ENCODE data around the gene MMP23B.
"Not testable (repeated sequence)": the region's sequence is repeated elsewhere in the genome, so short reads cannot be mapped to it uniquely, and the experiment has no call there.

The MMP23B gene

DNA sequence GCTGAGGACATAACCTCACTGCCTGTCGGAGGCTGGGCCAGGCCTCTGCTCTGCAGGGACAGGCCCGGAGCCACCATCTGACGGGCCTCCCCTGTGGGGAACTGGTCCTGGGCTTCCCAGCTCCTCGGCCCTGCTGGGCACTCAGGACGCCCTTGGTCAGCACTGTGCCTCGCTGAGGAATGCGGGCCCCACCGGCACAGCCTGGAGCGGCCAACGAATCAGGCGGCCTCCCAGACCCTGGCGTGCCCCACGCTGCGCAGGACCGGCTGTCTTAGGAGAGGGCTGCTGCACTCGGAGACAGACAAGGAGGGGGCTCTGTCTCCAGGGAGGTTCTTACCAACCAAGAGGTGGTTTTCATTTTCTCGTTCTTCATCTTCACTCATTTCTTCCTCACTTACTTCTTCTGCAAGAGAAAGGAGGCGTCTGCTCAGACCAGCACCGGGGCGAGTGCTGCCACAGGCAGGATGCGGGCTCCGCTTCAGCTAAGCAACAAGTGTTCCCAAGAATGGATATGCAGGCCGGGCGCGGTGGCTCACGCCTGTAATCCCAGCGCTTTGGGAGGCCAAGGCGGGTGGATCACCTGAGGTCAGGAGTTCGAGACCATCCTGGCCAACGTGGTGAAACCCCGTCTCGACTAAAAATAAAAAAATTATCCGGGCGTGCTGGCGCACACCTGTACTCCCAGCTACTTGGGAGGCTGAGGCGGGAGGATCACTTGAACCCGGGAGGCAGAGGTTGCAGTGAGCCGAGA, 8.9 kb downstream of the MMP23B start:
- H3K27ac ChIP-seq (ENCODE audit: low read depth, low read length); H3K4me1 ChIP-seq (ENCODE audit: insufficient read depth, low read length); H3K36me3 ChIP-seq (ENCODE audit: insufficient read depth, low read length); H3K9me3 ChIP-seq (ENCODE audit: low read length); H3K4me3 ChIP-seq (ENCODE audit: low read depth in 1 of 2, low read length in 2 of 2); H3K27me3 ChIP-seq (ENCODE audit: control insufficient read depth in 1 of 2, insufficient read depth in 2 of 2, low read length in 2 of 2); H3K9ac ChIP-seq (ENCODE audit: low read length): not testable (repeated sequence)

DNA sequence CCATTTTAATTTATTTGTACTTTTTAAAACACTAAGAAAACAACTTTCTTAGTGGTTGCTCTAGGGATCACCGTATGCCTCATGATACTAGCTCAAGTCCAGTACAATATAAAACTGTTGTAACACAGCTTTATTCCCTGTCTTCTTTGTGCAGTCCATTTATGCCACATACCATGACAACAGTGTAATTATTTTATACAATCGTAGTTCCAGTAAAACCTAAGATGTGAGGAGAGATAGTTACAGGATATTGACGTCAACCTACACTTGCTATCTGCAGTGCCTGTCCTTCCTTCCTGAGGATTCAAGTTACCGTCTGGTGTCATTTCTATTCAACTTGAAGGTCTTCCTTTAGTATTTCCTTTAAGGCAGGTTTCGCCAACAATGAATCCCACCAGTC, 14.4 kb downstream of the MMP23B start:
- H3K36me3 ChIP-seq (ENCODE audit: insufficient read depth, low read length) = peaks cover 24% of the 10 kb centered on the region
- H3K9ac ChIP-seq (ENCODE audit: low read length); H3K9me3 ChIP-seq (ENCODE audit: low read length); H3K4me1 ChIP-seq (ENCODE audit: insufficient read depth, low read length); H3K4me3 ChIP-seq (ENCODE audit: low read depth in 1 of 2, low read length in 2 of 2); H3K27ac ChIP-seq (ENCODE audit: low read depth, low read length); H3K27me3 ChIP-seq (ENCODE audit: control insufficient read depth in 1 of 2, insufficient read depth in 2 of 2, low read length in 2 of 2): not testable (repeated sequence)

DNA sequence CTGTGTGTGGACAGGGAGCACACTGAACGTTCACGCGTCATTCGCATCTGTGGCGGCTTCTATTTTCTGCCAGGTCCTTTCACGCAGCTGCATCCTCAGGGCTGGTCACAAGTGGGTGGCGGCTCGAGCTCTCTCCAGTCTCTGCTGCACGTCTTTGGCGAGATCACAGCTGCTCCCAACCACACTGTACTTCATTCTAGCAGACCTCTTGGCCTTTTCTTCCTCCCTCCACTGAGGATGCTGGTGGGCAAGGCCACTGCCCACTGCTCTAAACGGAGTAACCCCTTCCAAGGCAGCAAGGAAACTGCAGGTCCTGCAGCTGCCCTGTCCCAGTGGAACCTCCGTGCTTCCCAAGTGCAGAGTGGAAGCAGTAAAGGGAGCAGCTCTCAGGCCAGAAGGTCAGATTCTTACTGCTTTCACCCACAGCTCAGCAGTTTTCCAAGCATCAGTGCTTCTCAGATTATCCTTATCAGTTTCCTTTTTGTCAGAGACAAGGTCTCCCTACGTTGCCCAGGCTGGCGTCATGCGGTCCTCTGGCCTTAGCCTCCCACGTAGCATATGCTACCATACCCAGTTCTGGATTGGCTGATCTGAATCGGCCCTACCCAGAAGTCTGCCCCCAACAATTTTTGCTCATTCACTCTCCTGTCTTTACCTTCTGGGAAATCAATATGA, 15.7 kb downstream of the MMP23B start:
- H3K9me3 ChIP-seq (ENCODE audit: low read length); H3K27me3 ChIP-seq (ENCODE audit: control insufficient read depth in 1 of 2, insufficient read depth in 2 of 2, low read length in 2 of 2); H3K27ac ChIP-seq (ENCODE audit: low read depth, low read length); H3K9ac ChIP-seq (ENCODE audit: low read length); H3K4me3 ChIP-seq (ENCODE audit: low read depth in 1 of 2, low read length in 2 of 2); H3K4me1 ChIP-seq (ENCODE audit: insufficient read depth, low read length): not testable (repeated sequence)
- peaks cover 35% of the 10 kb centered on the region for H3K36me3 ChIP-seq (ENCODE audit: insufficient read depth, low read length)

DNA sequence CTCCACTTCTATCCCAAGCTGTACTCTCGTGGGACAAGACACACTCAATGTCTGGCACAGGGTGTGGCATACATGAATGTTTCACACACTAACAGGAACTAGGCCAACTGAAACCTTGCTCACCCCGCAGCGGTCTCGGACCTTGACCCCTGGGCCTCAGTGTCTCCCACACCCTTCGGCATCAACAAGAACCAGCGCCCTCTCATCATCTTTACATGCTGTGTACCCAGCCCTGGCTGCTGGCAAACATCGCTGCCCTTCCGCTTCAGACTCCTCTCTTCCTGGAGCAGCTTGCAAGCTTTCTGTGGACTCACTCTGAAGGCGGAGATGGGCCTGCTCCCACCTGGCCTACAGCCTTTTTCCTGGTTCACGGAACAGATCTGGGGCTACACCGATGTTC, 16.3 kb downstream of the MMP23B start:
- not testable (repeated sequence) for H3K27ac ChIP-seq (ENCODE audit: low read depth, low read length); H3K4me1 ChIP-seq (ENCODE audit: insufficient read depth, low read length); H3K27me3 ChIP-seq (ENCODE audit: control insufficient read depth in 1 of 2, insufficient read depth in 2 of 2, low read length in 2 of 2); H3K4me3 ChIP-seq (ENCODE audit: low read depth in 1 of 2, low read length in 2 of 2); H3K9me3 ChIP-seq (ENCODE audit: low read length); H3K9ac ChIP-seq (ENCODE audit: low read length)
- peaks cover 38% of the 10 kb centered on the region for H3K36me3 ChIP-seq (ENCODE audit: insufficient read depth, low read length)

DNA sequence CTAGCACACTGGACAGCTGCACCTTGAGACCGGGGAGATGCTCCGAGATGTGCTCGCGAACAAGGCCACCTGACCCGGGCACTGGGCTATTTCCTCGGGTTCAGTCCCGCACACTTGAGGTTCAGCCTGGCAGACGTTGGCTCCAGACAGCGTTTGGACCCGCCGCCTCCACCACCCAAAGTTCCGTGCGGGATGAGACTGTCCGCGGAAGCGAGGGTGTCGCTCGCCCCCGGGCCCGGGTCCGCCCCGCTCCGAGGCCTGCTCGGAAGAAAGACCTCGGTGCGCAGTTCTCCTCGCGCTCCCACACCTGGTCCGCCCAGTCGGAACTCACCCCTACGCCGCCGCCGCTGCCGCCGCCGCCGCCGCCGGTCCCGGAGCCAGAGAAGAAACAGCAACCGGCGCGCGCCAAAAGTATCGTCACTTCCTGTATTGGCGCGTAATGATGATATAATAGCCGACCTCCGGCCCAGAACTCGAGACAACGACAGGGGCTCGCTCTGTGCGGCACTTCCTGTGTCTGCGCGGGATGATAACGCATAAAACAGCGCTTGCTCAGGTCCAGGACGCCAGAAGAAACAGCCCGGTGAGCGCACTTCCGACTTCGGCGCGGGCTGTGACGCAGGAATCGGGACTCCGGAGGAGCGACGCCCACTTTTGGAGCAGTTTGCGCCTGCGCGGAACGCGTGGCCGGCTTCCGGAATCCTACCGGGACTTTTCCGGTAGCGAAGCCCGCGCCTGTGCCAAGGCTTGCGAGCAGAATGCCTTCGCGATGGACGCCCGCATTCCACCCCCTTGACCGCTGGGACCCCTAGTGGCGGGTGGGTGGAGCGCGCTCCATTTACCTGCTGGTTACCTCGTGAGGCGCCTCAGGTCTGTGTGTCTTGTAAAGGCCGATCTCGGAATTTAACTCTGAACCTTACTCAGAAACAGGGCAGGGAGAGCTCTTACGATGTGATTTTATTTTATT, 26.9 kb downstream of the MMP23B start, which contains the start of gene CDK11B:
CDK11B (minus strand) TSS at position 422 of the 967 bp plus-strand sequence. CDS start 1,519 bp downstream, outside the sequence.
- peak within 1 kb of the TSS; percentile 88 for H3K27ac ChIP-seq (ENCODE audit: low read depth, low read length)
- not testable (repeated sequence) for H3K27me3 ChIP-seq (ENCODE audit: control insufficient read depth in 1 of 2, insufficient read depth in 2 of 2, low read length in 2 of 2); H3K9me3 ChIP-seq (ENCODE audit: low read length); H3K9ac ChIP-seq (ENCODE audit: low read length); H3K4me1 ChIP-seq (ENCODE audit: insufficient read depth, low read length)
- H3K36me3 ChIP-seq (ENCODE audit: insufficient read depth, low read length) = peaks cover 21% of the 10 kb centered on the region
- H3K4me3 ChIP-seq (ENCODE audit: low read depth in 1 of 2, low read length in 2 of 2) = peak within 1 kb of the TSS; percentile 55 to 71

DNA sequence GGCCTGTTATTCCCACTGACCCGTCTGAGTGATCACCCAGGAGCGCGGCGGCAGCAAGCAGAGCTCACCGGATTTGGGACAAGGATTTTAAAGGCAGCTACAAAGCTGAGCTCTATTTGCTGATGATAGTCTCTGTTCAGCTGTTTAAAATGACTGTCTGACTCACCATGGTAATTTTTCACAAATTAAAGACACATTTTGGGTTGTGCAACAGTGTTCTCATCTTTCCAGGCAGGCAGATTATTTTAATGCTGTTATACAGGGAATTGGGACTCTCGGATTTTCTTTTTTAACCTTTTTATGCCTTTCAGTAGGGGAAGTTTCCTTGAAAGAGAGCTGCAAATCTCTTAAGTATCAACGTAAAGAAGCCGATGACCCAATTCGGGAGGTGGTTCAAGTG, 30.4 kb downstream of the MMP23B start:
- H3K4me1 ChIP-seq (ENCODE audit: insufficient read depth, low read length); H3K9me3 ChIP-seq (ENCODE audit: low read length); H3K27me3 ChIP-seq (ENCODE audit: control insufficient read depth in 1 of 2, insufficient read depth in 2 of 2, low read length in 2 of 2); H3K4me3 ChIP-seq (ENCODE audit: low read depth in 1 of 2, low read length in 2 of 2); H3K27ac ChIP-seq (ENCODE audit: low read depth, low read length); H3K9ac ChIP-seq (ENCODE audit: low read length): not testable (repeated sequence)
- peaks cover 19% of the 10 kb centered on the region for H3K36me3 ChIP-seq (ENCODE audit: insufficient read depth, low read length)

DNA sequence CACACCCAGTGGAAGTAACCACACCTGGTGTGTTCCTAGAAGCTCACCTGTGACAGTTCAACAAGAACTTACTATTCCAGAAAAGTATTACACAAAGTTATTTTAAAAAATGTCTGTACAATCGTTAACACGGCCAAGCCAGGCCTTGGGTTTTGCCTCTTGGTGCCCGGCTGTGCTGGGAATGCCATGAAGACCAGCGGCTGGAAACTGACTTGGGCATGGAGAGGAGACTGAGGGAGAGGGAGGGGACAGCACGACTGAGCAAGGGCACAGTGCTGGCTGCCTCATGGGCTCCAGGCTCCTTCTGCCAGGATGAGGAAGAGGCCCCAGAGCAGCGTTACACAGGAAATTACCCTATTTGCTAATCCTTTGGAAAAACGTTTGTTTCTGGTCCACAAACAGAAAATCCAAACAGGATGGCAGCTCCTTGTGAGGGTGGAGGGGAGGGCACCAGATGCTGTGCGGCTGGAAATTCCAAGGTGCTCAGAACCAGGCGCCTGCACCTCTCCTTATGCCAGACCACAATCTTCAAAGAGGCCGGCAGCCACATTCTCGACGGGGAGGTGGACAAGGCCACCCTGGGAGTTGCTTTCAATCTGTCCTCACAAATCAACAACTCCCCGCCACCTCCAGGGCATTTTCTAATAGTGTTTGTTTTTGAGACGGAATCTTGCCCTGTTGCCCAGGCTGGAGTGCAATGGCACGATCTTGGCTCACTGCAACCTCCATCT, 31.0 kb downstream of the MMP23B start:
- peaks cover 19% of the 10 kb centered on the region for H3K36me3 ChIP-seq (ENCODE audit: insufficient read depth, low read length)
- H3K27me3 ChIP-seq (ENCODE audit: control insufficient read depth in 1 of 2, insufficient read depth in 2 of 2, low read length in 2 of 2); H3K27ac ChIP-seq (ENCODE audit: low read depth, low read length); H3K4me3 ChIP-seq (ENCODE audit: low read depth in 1 of 2, low read length in 2 of 2); H3K4me1 ChIP-seq (ENCODE audit: insufficient read depth, low read length); H3K9me3 ChIP-seq (ENCODE audit: low read length); H3K9ac ChIP-seq (ENCODE audit: low read length): not testable (repeated sequence)

DNA sequence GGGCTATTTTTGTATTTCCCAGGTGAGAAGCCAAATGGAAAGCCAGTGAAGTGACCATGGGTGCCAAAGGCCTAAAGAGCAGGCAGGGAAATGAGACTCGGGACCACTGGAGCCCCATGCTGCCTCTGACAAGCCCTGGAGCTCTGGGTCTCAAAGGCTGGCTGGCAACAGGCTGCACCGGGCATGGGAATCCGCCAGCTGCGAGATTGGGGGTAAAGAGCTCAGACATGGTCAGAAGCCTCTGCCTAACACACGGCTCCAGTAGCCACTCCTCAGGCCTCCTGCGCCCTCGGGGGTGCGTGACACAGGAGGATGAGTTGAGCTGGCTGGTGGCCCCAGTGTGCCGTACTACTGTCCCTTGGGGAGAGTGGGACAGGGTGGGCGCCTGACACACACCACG, 32.3 kb downstream of the MMP23B start:
- not testable (repeated sequence) for H3K4me3 ChIP-seq (ENCODE audit: low read depth in 1 of 2, low read length in 2 of 2); H3K4me1 ChIP-seq (ENCODE audit: insufficient read depth, low read length); H3K9ac ChIP-seq (ENCODE audit: low read length); H3K9me3 ChIP-seq (ENCODE audit: low read length); H3K27me3 ChIP-seq (ENCODE audit: control insufficient read depth in 1 of 2, insufficient read depth in 2 of 2, low read length in 2 of 2); H3K27ac ChIP-seq (ENCODE audit: low read depth, low read length)
- H3K36me3 ChIP-seq (ENCODE audit: insufficient read depth, low read length) = peaks cover 20% of the 10 kb centered on the region

DNA sequence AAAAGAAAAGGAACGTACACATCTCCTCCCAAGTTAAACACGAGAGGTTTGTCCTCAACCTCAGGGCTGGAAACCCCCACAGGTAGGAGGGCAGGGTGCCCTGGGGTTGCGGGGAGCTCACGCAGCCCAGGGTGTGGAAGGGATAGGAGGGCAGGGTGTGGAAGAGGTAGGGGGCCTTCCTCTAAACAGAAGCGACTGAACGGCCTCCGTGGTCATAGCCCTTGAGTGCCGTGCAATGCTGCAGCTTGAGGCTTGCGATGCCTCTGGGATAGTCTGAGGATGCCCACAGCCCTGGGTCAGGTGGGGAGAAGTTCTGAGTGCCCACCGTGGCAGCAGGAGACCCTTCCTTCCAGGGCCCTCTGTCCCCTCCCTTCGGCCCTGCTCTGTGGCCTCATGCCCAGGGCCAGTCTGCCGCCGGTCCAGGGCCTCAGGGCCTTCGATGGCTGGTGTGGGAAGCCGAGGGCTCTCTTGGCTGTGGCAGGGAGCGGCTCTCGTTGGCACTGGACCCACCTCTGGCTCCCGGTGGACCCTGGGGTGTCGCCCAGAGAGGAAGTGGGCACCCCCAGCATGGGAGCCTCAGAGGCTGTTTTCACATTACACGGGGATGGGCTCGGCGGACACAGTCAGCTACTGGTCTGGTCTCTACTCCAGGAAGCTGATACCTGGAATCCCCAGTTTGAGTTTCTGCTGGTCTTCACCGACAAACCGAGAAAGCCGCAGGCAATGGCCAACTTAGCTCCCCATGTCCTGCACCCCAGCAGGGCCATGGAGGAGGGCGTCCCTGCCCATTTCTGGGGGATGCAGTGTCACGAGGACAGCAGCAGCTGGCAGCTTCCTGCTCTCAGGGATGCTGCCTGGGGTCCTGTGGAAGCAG, 33.2 kb downstream of the MMP23B start:
- Histone ChIP-seq H3K36me3 (ENCODE audit: insufficient read depth, low read length) (peaks cover 25% of the 10 kb centered on the region), H3K4me3 (ENCODE audit: low read depth in 1 of 2, low read length in 2 of 2) (no peak overlapping the region), H3K9ac (ENCODE audit: low read length) (no peak overlapping the region)

DNA sequence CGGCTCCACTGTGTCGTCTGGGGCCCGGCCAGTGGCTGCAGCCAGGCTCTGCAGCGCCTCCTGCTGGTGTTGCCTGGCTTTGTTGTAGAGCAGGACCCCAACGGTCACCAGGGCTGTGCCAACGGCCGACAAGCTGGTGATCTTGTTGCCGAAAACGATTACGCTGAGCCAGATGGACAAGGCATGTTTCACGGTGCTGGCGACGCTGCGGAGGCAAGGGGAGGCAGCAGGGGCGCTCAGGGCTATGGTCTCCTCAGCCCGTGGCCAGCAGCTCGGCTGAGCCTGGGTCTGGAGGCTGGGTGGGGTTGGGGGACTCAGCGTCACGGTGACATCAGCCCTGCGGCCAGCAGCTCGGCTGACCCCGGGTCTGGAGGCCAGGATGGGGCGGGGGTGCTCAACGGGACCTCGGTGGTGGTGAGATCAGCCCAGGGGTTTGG, 33.9 kb downstream of the MMP23B start:
- H3K27ac ChIP-seq (ENCODE audit: low read depth, low read length) = no peak overlapping the region
- no peaks in the 10 kb centered on the region for H3K27me3 ChIP-seq (ENCODE audit: control insufficient read depth in 1 of 2, insufficient read depth in 2 of 2, low read length in 2 of 2)
- no peaks in the 10 kb centered on the region for H3K4me1 ChIP-seq (ENCODE audit: insufficient read depth, low read length)
- no peaks in the 10 kb centered on the region for H3K9me3 ChIP-seq (ENCODE audit: low read length)
- H3K9ac ChIP-seq (ENCODE audit: low read length) = no peak overlapping the region
- H3K4me3 ChIP-seq (ENCODE audit: low read depth in 1 of 2, low read length in 2 of 2) = no peak overlapping the region
- H3K36me3 ChIP-seq (ENCODE audit: insufficient read depth, low read length) = peaks cover 27% of the 10 kb centered on the region

More for the DNA sequence above, 33.2 kb downstream of the MMP23B start:
- H3K27ac ChIP-seq (ENCODE audit: low read depth, low read length) = no peak overlapping the region
- no peaks in the 10 kb centered on the region for H3K4me1 ChIP-seq (ENCODE audit: insufficient read depth, low read length)
- H3K9me3 ChIP-seq (ENCODE audit: low read length) = no peaks in the 10 kb centered on the region
- no peaks in the 10 kb centered on the region for H3K27me3 ChIP-seq (ENCODE audit: control insufficient read depth in 1 of 2, insufficient read depth in 2 of 2, low read length in 2 of 2)

All from muscle layer of colon (tissue), 2 donors.